Ecto neural progenitor cell (in vitro differentiated cells): ENCODE data around the gene SMARCD2.
"Not testable (repeated sequence)": the region's sequence is repeated elsewhere in the genome, so short reads cannot be mapped to it uniquely, and the experiment has no call there.

ENCODE experiments used
- DNase-seq: peaks from one replicate; pipeline ENCODE4 v3.0.0-alpha.2; 2018; ENCODE audit warnings: low spot score

SMARCD2 gene

DNA sequence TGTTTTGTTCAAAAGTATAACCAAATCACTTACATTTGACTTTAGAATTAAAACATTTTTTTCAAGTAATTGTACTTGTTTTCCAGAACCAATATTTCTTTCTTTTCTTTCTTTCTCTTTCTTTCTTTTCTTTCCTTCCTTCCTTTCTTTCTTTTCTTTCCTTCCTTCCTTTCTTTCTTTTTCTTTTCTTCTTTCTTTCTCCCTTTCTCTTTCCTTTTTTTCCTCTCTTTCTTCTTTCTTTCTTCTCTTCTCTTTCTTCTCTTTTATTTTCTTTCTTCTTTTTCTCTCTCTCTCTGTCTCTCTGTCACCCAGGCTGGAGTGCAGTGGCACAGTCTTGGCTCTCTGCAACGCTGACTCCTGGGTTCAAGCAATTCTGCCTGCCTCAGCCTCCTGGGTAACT, 41.7 kb downstream of the SMARCD2 start:
- DNase-seq, result no peak

DNA sequence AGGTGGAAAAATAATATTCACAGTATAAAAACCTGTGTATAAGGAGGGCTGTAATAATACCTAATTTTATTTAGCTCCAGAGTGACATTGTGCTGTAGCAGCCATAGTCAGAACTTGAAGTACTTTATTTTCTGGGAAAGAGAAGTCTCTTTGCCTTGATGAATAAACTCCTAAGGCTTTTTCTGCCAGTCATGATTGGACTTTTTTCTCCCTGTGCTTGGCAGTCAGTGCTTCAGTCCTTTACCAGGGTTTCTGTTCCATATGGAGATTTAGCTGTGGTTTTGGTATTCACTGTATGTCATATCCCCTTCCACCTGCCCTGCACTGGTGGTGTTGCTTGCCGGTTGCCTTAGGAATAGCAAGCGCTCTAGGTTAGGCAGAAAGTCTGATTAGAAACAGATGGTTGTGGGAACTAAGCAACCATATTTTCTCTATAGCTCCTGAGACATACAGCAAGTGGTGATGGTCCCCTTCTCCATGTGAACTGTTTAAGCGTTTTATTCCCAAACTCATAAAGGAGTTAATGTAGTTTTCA, 43.8 kb downstream of the SMARCD2 start:
- DNase-seq, result no peak

DNA sequence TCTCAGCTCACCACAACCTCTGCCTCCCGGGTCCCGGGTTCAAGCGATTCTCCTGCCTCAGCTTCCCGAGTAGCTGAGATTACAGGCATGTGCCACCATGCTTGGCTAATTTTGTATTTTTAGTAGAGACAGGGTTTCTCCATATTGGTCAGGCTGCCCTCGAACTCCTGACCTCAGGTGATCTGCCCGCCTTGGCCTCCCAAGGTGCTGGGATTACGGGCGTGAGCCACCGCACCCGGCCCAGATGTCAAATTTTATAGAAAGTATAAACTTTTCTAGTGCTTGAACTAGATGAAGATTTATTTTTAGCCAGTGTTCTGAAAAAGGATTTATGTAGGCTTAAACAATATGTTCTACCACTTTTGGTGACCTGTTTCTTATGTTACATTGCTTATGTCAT, 46.1 kb downstream of the SMARCD2 start:
- not testable (repeated sequence) for DNase-seq

DNA sequence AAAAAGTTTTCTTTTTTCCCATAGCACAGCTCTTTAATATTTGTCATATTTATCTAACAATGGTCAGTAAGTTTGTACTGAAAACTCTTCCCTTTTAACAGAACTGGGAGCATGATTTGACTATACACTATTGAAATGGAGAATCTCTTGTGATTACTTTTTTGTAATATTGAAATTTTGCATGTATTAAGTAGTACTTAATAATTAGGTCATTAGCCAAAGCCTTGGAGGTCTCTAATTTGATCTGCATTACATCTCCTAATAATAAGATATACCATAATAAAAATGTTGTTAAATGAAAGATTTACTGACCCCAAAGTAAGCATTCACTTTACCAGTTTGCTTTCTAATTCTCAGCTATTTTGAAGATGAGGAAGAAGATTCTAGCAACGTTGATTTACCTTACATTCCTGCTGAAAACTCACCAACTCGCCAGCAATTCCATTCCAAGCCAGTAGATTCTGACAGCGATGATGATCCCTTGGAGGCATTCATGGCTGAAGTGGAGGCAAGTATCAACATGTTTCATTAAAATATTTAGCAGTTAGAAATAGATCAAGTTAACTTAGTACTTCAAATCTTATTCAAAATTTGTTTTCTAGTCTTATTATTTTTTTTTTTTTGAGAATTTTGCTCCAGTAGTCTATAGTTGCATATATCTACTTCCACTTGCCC, 50.3 kb downstream of the SMARCD2 start:
- no peak for DNase-seq

DNA sequence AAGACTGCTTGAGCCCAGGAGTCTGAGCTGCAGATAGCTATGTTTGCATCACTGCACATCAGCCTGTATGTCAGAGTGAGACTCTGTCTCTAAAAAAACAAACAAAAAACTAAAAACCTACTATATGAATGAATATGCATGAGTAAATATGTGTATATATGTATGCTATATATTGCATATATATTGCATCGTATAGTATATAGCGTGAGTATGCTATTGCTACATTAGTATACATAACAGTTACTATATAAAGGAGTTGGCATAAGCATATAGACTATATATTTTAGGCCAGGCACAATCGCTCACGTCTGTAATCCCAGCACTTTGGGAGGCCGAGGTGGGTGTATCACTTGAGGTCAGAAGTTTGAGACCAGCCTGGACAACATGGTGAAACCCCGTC, 52.4 kb downstream of the SMARCD2 start:
- DNase-seq, result no peak

DNA sequence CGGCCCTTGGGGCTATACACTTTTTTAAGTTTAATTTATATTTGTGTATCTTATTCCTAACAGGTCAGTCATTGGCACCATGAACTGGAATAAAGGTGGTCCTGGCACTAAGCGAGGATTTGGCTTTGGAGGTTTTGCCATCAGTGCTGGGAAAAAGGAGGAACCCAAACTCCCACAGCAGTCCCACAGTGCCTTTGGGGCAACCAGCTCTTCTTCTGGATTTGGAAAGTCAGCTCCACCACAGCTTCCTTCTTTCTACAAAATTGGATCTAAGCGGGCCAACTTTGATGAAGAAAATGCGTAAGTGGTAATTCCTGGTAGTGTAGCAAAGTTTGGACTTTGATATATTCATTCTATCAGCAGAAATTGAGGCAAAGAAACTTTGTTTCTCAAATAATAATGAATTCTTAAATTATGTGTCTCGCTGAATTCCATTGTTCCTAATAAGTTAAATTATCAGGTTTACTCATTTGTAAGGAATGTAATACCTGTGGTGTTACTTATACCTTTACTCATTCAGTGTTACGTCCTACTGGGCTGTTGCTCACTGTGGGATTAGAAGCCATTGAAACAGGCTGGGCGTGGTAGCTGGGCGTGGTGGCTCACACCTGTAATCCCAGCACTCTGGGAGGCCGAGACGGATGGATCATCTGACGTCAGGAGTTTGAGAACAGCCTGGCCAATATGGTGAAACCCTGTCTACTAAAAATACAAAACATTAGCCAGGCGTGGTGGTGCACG, 55.3 kb downstream of the SMARCD2 start:
- no peak for DNase-seq

DNA sequence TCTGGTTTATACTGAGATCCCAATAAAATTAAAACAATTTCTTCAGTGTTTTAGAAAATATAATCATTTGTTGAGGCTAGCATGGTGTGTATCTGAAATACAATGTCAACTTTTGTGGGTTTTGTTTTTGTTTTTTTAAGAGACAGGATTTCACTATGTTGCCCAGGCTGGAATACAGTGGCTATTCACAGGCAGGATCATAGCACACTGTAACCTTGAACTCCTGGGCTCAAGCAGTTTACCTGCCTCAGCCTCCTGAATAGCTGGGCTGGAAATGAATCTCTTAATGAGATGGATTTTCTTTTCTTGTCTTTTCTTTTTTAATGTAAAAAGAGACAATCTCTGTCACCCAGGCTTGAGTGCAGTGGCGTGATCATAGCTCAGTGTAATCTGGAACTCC, 56.4 kb downstream of the SMARCD2 start:
- no peak for DNase-seq

DNA sequence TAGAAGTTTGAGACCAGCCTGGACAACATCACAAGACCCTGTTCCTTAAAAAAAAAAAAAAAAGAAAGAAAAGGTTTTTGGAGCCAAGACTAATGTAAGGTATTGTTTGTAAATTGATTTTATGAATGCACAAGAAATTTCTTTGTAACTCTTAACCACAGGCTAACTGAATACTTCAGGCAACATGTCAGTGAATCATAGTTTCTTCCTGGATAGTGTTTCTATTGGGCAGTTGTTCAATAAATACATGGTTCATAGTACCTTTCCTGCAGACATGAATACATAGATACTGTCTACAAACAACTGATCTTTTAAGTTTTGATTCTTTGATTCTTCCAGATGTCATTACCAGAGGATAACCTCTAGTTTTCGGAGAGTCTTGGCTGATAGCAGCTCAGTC, 56.9 kb downstream of the SMARCD2 start:
- DNase-seq, result no peak

DNA sequence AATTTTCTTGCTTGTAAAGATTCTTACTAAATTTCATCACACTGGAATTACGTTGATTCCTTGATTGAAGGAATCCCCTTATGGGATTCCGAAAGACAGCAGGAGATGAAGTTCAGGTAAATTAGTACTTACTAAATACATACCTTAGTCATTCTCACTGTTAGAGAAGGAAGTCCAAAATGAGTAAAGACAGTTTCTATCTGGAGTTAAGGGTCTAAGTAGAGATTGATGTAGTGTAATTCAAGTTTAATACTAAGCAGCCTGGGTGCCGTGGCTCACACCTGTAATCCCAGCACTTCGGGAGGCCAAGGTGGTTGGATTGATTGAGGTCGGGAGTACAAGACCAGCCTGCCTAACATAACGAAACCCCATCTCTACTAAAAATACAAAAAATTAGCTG, 59.0 kb downstream of the SMARCD2 start:
- no peak for DNase-seq
